Keratinocyte (primary cell): ENCODE measurements around the gene TNPO3.

Experiments used
- CTCF ChIP-seq, 3 experiments: IDR thresholded peaks in 1 of 3; conservative IDR thresholded peaks in 1 of 3; optimal IDR thresholded peaks in 1 of 3; 2 replicates in 2 of 3; 3 replicates in 1 of 3; pipeline versions ENCODE3 to v1.5.1; 2011; ENCODE audit warnings: low read length in 3 of 3, mild to moderate bottlenecking in 3 of 3, moderate library complexity in 2 of 3, control low read depth in 1 of 3, inconsistent platforms in 1 of 3; ENCODE audit not compliant: insufficient read depth in 2 of 3; ENCODE audit errors: extremely low read depth in 1 of 3
- EZH2 ChIP-seq: IDR thresholded peaks from one replicate; pipeline ENCODE4 v1.6.1; 2012; ENCODE audit warnings: inconsistent platforms, mild to moderate bottlenecking, low read length, moderate library complexity

DNA sequence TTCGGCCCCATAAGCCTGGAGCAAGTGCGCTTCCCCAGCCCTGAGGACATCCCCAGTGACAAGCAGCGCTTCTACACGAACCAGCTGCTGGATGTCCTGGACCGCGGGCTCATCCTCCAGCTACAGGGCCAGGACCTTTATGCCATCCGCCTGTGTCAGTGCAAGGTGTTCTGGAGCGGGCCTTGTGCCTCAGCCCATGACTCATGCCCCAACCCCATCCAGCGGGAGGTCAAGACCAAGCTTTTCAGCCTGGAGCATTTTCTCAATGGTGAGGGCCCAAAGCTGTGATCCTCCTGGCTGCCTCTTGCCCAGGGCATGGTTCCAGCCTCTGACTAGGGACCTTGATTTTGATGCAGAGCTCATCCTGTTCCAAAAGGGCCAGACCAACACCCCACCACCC lies 107.1 kb downstream of the TNPO3 start:
- no peak for TF ChIP-seq CTCF (optimal IDR thresholded peaks at IDR 0.05 in 1 of 3, IDR thresholded peaks at IDR 0.05 in 1 of 3, conservative IDR thresholded peaks at IDR 0.05 in 1 of 3; ENCODE audit: extremely low read depth in 1 of 3, insufficient read depth in 2 of 3, low read length in 3 of 3)
- TF ChIP-seq EZH2, result no peak
